ENCODE results near the gene AIP. TPM values are rescaled to one million over a fixed set of nuclear protein-coding genes. Genes with fewer than 3 reads are reported as not detected.

AIP gene
- total RNA-seq, 1 donor from 2014 or later, result 32.9 TPM

DNA sequence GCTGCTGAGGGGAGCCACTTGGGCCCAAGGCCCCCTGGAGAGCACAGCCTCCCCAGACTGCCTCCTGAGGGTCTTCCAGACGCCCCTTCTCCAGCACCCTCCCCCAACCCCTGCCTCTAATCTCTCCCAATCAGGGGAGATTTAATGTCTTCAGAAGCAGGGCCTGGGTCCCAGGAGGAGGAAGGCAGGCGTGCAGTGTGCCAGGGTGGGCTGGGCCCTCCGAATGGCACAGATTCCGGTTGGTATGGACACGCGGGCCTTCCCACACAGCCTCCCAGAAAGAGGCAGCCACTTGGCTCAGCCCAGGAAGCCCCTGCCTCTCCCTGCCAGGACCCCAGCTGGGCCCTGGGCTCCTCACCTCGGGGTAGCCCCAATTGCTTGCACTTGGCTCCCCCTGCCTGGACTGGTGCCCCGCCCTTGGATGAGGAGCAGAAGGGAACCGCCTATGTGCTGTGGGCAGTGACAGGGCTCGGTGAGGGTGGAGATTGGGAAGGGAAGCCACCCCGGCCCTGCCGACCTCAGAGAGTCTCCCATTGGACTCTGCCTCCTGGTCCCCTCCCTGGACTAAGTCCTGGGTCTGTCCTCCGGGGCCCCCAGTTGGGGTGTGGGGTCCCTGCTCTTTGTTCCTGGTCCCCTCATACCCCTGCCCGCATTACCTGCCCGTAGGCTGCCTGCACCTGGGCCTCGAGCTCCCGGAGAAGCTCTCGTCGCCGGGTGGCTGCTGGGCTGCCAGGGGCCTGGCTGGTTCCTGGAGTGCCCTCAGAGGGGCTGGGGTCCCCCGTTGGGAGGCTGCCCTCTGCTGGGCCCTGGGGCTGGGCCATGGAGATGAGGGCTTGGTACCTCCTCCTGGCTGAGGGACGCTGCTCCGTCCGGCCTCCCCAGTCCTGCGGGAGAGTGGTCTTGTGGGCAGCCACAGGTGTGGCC lies 41.0 kb downstream of the AIP start:
- no peak for DNase-seq (ENCODE audit: low spot score)
- H3K4me1 Mint-ChIP-seq (ENCODE audit: unreplicated experiment), result peaks cover 1% of the 10 kb centered on the region
- no peaks in the 10 kb centered on the region for H3K36me3 Mint-ChIP-seq (ENCODE audit: low read depth, unreplicated experiment)
- H3K27me3 Mint-ChIP-seq (ENCODE audit: unreplicated experiment), result peaks cover 10% of the 10 kb centered on the region
- H3K27ac Mint-ChIP-seq (ENCODE audit: unreplicated experiment), result no peak overlapping the region
- H3K9me3 Mint-ChIP-seq (ENCODE audit: unreplicated experiment), result no peaks in the 10 kb centered on the region
- TF ChIP-seq, protein P1, sequence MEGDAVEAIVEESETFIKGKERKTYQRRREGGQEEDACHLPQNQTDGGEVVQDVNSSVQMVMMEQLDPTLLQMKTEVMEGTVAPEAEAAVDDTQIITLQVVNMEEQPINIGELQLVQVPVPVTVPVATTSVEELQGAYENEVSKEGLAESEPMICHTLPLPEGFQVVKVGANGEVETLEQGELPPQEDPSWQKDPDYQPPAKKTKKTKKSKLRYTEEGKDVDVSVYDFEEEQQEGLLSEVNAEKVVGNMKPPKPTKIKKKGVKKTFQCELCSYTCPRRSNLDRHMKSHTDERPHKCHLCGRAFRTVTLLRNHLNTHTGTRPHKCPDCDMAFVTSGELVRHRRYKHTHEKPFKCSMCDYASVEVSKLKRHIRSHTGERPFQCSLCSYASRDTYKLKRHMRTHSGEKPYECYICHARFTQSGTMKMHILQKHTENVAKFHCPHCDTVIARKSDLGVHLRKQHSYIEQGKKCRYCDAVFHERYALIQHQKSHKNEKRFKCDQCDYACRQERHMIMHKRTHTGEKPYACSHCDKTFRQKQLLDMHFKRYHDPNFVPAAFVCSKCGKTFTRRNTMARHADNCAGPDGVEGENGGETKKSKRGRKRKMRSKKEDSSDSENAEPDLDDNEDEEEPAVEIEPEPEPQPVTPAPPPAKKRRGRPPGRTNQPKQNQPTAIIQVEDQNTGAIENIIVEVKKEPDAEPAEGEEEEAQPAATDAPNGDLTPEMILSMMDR (IDR thresholded peaks at IDR 0.05; ENCODE audit: unreplicated experiment), result no peak
- no peak overlapping the region for H3K4me3 Mint-ChIP-seq (ENCODE audit: unreplicated experiment)

DNA sequence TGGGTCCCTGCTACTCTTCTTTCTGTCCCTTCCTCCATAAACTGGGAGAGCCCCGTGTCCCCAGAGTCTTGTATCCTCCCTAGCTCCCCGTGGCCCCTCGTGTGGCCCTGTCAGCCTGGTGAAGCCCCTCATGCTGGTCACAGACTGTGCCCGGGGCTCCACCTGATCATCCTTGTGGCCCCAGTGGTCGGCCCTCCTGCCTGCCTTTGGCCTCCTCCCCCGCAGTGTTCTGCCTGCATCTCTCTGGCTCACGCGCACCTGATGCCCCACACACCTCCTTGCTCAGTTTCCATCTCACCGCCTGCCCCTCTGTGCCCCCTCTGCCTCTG lies 41.6 kb downstream of the AIP start:
- Mint-ChIP-seq H3K4me3 (ENCODE audit: unreplicated experiment) (no peak overlapping the region), H3K27ac (ENCODE audit: unreplicated experiment) (no peak overlapping the region), H3K9me3 (ENCODE audit: unreplicated experiment) (no peaks in the 10 kb centered on the region), H3K4me1 (ENCODE audit: unreplicated experiment) (no peaks in the 10 kb centered on the region), H3K36me3 (ENCODE audit: low read depth, unreplicated experiment) (no peaks in the 10 kb centered on the region), H3K27me3 (ENCODE audit: unreplicated experiment) (peaks cover 12% of the 10 kb centered on the region)
- TF ChIP-seq, protein P1 (IDR thresholded peaks at IDR 0.05; ENCODE audit: unreplicated experiment), result no peak
- DNase-seq (ENCODE audit: low spot score), result no peak

DNA sequence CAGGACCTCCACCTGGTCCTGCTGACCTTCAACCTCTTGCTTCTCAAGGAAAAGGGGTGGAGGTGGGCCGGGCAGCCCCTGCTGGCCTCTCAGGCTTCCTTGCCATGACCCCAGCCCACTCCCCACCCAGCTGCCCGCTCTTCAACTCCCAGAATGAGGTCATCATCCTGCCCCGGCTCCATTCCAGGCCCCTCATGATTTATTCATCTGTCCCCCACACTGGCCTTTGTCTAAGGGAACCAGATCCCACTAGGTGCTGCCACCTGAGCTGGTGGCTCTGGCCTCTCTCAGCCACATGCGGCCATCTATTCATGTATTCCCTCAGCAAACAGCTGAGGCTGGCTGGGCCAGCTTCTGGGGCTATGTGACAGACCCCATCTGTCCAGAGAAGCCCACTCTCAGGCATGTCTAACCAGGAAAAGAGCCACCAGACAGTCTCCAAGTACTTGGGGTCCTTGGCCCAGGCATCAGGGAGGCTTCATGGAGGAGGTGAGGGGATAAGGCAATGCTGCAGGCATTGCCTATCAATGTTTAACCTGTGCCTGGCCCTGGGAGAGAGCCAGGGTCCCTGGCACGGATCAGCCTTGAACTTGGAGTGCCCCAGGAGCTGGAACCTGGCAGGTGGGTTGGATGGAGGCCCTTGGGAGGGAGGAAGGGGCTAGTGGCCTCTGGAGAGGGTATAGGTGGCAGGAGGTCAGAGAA lies 42.6 kb downstream of the AIP start:
- no peak for DNase-seq (ENCODE audit: low spot score)
- peaks cover 12% of the 10 kb centered on the region for H3K27me3 Mint-ChIP-seq (ENCODE audit: unreplicated experiment)
- no peak overlapping the region for H3K27ac Mint-ChIP-seq (ENCODE audit: unreplicated experiment)
- TF ChIP-seq, protein P1 (IDR thresholded peaks at IDR 0.05; ENCODE audit: unreplicated experiment), result no peak
- no peaks in the 10 kb centered on the region for H3K4me1 Mint-ChIP-seq (ENCODE audit: unreplicated experiment)
- no peak overlapping the region for H3K4me3 Mint-ChIP-seq (ENCODE audit: unreplicated experiment)
- no peaks in the 10 kb centered on the region for H3K9me3 Mint-ChIP-seq (ENCODE audit: unreplicated experiment)
- no peaks in the 10 kb centered on the region for H3K36me3 Mint-ChIP-seq (ENCODE audit: low read depth, unreplicated experiment)

DNA sequence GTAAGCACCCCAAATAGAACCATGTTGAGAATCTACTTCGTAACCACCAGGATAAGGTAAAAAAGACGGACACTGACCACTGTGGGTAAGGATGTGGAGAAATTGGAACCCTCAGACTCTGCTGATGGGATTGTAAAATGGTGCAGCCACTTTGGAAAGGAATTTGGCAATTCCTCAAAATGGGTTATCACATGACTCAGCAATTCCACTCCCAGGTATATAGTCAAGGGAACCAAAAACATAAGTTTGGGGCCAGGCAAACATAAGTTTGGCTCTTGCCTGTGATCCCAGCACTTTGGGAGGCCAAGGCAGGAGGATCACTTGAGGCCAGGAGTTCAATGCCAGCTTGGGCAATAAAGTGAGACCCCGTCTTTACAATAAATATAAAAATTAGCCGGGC lies 45.5 kb downstream of the AIP start:
- DNase-seq (ENCODE audit: low spot score), result no peak
- Mint-ChIP-seq H3K27me3 (ENCODE audit: unreplicated experiment) (peaks cover 12% of the 10 kb centered on the region), H3K4me3 (ENCODE audit: unreplicated experiment) (no peak overlapping the region), H3K9me3 (ENCODE audit: unreplicated experiment) (no peaks in the 10 kb centered on the region), H3K36me3 (ENCODE audit: low read depth, unreplicated experiment) (no peaks in the 10 kb centered on the region), H3K4me1 (ENCODE audit: unreplicated experiment) (no peaks in the 10 kb centered on the region), H3K27ac (ENCODE audit: unreplicated experiment) (no peak overlapping the region)
- TF ChIP-seq, protein P1 (IDR thresholded peaks at IDR 0.05; ENCODE audit: unreplicated experiment), result no peak

DNA sequence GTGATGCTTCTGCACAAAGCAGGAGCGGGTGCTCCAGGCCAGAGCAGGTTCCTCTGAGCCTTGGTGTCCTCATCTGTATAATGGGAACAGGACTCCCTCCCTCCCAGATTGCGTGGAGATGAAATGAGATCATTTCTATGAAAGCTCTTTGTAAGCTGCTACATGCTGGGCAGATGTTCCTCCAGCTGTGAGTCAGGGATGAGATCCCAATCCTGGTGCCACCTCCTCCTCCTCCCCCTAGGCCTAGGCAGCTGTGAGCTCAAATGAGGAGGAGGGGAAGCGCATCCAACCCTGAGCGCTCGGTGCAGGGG lies 47.4 kb downstream of the AIP start:
- no peak overlapping the region for H3K27ac Mint-ChIP-seq (ENCODE audit: unreplicated experiment)
- DNase-seq (ENCODE audit: low spot score), result no peak
- TF ChIP-seq, protein P1 (IDR thresholded peaks at IDR 0.05; ENCODE audit: unreplicated experiment), result no peak
- H3K4me1 Mint-ChIP-seq (ENCODE audit: unreplicated experiment), result no peaks in the 10 kb centered on the region
- H3K36me3 Mint-ChIP-seq (ENCODE audit: low read depth, unreplicated experiment), result no peaks in the 10 kb centered on the region
- peaks cover 7% of the 10 kb centered on the region for H3K27me3 Mint-ChIP-seq (ENCODE audit: unreplicated experiment)
- H3K4me3 Mint-ChIP-seq (ENCODE audit: unreplicated experiment), result no peak overlapping the region
- H3K9me3 Mint-ChIP-seq (ENCODE audit: unreplicated experiment), result peaks cover 5% of the 10 kb centered on the region
